ENCODE data around the gene CNTN3.

DNA sequence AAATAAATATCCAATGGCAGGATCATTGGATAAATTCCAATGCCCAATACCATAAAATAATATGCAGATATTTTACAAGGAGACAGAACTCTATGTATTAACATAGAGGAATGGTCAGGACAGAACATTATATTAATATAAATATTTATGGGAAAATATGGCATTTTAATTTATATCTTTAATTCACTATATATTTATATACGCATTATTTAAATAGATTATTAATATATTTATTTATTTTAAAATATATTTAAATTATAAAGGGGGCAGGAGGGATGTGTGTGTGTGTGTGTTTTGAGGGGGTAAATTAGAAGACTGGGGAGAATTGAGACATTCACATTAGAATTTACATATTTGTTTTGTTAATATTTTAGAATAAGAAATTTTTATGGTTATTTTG lies 31.6 kb upstream of the CNTN3 start:
- TF ChIP-seq POLR2A (IDR thresholded peaks at IDR 0.05; ENCODE audit: low read depth, low read length) (no peak), TAF1 (IDR thresholded peaks at IDR 0.05; ENCODE audit: low read depth, low read length) (no peak)

All from GM12891 (cell line).